Esophagus squamous epithelium (tissue), 4 donors: Measurements from ENCODE around the gene KRT76.

Source experiments
- POLR2A ChIP-seq, 4 donors: fragments of 450-650 bp; IDR thresholded peaks; one replicate each; pipeline ENCODE4 v1.6.1; 2017; ENCODE audit warnings: antibody characterized with exemption in 4 of 4, mild to moderate bottlenecking in 4 of 4, moderate library complexity in 3 of 4
- TF ChIP-seq, protein P1 (sequence below), 6 experiments: fragments of 450-650 bp in 4 of 6; fragments of 200-600 bp in 2 of 6; sonication (generic) in 2 of 6; IDR thresholded peaks; one replicate each; pipeline ENCODE4 v1.5.1; 2016 to 2019; ENCODE audit warnings: antibody characterized with exemption in 6 of 6, mild to moderate bottlenecking in 4 of 6, moderate library complexity in 4 of 6

DNA sequence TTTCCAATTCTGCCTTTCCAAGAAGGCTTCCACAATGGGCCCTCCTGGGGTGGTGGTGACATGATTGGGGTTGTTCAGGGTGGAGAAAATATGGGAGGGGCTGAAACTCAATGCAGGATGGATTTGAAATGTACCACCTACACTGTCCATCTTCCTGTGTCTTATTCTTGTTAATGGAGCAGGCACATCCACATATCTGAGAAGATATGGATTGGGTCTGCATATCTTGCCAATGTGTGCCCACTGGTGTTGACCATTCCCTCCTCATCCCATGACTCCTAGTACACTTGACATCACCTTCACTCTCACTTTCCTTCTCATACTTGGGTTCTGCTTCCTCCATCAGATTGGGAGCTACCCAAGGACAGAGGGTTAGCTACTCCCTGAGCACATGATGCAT, 7.2 kb downstream of the KRT76 start:
- TF ChIP-seq POLR2A (IDR thresholded peaks at IDR 0.05) = no peak
- TF ChIP-seq, protein P1, sequence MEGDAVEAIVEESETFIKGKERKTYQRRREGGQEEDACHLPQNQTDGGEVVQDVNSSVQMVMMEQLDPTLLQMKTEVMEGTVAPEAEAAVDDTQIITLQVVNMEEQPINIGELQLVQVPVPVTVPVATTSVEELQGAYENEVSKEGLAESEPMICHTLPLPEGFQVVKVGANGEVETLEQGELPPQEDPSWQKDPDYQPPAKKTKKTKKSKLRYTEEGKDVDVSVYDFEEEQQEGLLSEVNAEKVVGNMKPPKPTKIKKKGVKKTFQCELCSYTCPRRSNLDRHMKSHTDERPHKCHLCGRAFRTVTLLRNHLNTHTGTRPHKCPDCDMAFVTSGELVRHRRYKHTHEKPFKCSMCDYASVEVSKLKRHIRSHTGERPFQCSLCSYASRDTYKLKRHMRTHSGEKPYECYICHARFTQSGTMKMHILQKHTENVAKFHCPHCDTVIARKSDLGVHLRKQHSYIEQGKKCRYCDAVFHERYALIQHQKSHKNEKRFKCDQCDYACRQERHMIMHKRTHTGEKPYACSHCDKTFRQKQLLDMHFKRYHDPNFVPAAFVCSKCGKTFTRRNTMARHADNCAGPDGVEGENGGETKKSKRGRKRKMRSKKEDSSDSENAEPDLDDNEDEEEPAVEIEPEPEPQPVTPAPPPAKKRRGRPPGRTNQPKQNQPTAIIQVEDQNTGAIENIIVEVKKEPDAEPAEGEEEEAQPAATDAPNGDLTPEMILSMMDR (IDR thresholded peaks at IDR 0.05) = no peak
